ENCODE measurements around the gene GPR84.
A peak's percentile ranks its signal among the peaks of the same experiment; 100 is the strongest.

The GPR84 gene

DNA sequence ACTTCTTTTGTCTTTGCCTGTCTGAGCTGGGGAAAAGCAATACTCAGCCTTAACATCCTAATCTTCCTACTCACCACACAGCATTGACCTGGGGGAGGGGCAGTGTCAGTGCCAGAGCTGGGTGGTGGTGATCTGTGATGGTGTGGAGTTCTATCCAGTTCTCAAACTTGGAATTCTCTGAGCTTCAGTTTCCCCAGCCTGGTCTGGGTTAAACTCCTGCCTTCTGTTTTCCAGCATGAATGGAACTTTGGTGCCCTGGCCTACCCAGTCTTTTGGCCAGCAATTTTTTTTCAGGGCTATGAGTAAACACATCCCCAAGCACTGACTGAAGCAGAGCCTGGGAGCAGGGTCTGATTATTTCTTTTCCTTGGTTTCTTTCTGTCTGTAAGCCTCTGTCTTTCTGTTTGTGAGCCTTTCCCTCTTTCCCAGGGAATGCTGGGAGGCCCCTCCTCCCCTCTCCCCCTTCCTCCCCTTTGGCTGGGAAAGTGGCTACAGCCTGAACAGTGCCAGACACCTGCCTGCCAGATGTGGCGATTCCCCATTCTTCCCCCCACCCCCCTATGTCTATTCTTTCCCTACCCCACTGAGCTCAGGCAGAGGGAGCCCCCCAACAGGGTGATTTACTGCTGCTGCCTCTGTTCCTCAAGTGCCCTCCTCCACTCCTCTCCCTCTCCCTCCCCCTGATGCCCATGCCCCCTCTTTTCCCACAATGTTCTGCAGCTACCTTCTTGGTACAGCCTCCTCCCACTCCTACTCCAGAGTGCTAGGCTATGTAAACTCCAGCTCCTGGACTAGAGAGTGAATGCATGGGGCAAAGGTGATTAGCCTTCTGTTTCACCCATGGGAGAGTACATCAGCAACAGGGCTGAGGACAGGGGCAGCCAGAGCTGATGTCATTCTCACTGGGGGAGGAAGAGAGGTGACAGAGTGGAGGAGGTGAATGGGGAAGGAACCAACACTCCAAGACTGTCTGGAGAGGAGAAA is 11.1 kb downstream of the GPR84 start:
- TF ChIP-seq YY1 (IDR thresholded peaks at IDR 0.05; ENCODE audit: insufficient read depth, insufficient read length) (no peak), SUZ12 (IDR thresholded peaks at IDR 0.05; ENCODE audit: extremely low read depth, insufficient read depth, insufficient read length) (no peak), ZNF274 (IDR thresholded peaks at IDR 0.05; ENCODE audit: low read depth, low read length) (no peak)
- Histone ChIP-seq H3K36me3 (ENCODE audit: insufficient read depth, insufficient read length, low read length) (peaks cover 35% of the 10 kb centered on the region), H3K27me3 (ENCODE audit: insufficient read depth, insufficient read length) (no peaks in the 10 kb centered on the region), H3K4me1 (ENCODE audit: insufficient read depth, insufficient read length) (peaks cover 33% of the 10 kb centered on the region), H3K4me3 (ENCODE audit: insufficient read length, low read depth) (no peak overlapping the region), H3K9me3 (ENCODE audit: insufficient read depth, low read length) (no peaks in the 10 kb centered on the region), H3K9ac (ENCODE audit: insufficient read length, low read depth) (peak overlapping the region; percentile 38)
- DNase-seq (ENCODE audit: low read depth, low spot score) = no peak

DNA sequence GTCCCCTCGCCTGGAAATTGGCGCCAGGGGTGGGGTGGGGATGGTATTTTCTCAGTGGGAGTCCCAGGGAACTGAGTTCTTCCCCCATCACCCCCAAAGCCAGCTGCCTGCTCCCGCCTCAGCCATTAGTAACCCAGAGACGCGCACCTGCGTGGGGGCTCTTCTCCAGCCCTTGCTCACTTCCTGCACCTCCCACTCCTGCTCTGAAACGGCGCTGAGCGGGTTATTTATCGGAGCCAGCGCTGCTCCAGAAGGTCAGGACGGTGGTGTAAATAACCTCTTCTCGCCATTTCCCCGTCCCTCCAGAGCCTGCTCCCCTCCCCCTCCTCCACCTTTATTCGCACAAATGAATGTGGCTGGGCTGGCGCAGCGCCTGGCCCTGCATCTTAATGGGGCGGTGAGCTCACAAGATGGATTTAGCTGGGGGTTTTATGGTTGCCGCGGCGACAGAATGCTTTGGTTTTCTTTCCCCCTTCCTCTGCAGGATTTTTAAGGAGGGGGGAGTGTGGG is 12.2 kb downstream of the GPR84 start:
- H3K27me3 ChIP-seq (ENCODE audit: insufficient read depth, insufficient read length) = no peaks in the 10 kb centered on the region
- peak overlapping the region; percentile 58 for H3K9ac ChIP-seq (ENCODE audit: insufficient read length, low read depth)
- H3K9me3 ChIP-seq (ENCODE audit: insufficient read depth, low read length) = no peaks in the 10 kb centered on the region
- TF ChIP-seq ZNF274 (IDR thresholded peaks at IDR 0.05; ENCODE audit: low read depth, low read length) = no peak
- TF ChIP-seq YY1 (IDR thresholded peaks at IDR 0.05; ENCODE audit: insufficient read depth, insufficient read length) = peak; percentile 7
- TF ChIP-seq SUZ12 (IDR thresholded peaks at IDR 0.05; ENCODE audit: extremely low read depth, insufficient read depth, insufficient read length) = no peak
- DNase-seq (ENCODE audit: low read depth, low spot score) = peak; percentile 90
- peaks cover 26% of the 10 kb centered on the region for H3K4me1 ChIP-seq (ENCODE audit: insufficient read depth, insufficient read length)
- H3K4me3 ChIP-seq (ENCODE audit: insufficient read length, low read depth) = peak overlapping the region; percentile 13
- peaks cover 46% of the 10 kb centered on the region for H3K36me3 ChIP-seq (ENCODE audit: insufficient read depth, insufficient read length, low read length)

DNA sequence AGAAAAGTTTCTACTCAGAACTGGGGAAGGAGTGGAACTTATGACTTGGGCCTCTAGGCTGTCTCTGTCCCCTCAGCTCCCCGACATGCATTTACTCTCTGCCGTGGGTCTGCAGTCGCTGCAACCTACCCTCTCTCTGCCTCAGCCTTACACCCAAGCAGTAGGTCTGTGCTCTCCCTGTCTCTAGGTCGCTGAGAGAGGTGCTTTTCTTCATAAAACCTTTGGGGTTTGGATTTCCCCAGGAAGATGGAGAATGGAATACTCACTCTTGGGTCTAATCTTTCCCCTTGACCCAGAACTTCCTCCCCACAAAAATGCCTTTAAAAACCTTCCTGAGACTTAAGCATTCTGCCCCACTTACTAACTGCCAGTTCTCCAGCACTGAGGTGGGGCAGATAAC is 12.9 kb downstream of the GPR84 start:
- H3K4me3 ChIP-seq (ENCODE audit: insufficient read length, low read depth) = no peak overlapping the region
- TF ChIP-seq YY1 (IDR thresholded peaks at IDR 0.05; ENCODE audit: insufficient read depth, insufficient read length) (no peak), SUZ12 (IDR thresholded peaks at IDR 0.05; ENCODE audit: extremely low read depth, insufficient read depth, insufficient read length) (no peak), ZNF274 (IDR thresholded peaks at IDR 0.05; ENCODE audit: low read depth, low read length) (no peak)
- peaks cover 53% of the 10 kb centered on the region for H3K36me3 ChIP-seq (ENCODE audit: insufficient read depth, insufficient read length, low read length)
- H3K9ac ChIP-seq (ENCODE audit: insufficient read length, low read depth) = no peak overlapping the region
- no peaks in the 10 kb centered on the region for H3K27me3 ChIP-seq (ENCODE audit: insufficient read depth, insufficient read length)
- H3K4me1 ChIP-seq (ENCODE audit: insufficient read depth, insufficient read length) = peaks cover 23% of the 10 kb centered on the region
- DNase-seq (ENCODE audit: low read depth, low spot score) = no peak
- H3K9me3 ChIP-seq (ENCODE audit: insufficient read depth, low read length) = no peaks in the 10 kb centered on the region

- H3K36me3 ChIP-seq (ENCODE audit: insufficient read depth, insufficient read length, low read length) = peaks cover 57% of the 10 kb centered on the region
- H3K4me1 ChIP-seq (ENCODE audit: insufficient read depth, insufficient read length) = peaks cover 21% of the 10 kb centered on the region
- no peak overlapping the region for H3K9ac ChIP-seq (ENCODE audit: insufficient read length, low read depth)
- no peaks in the 10 kb centered on the region for H3K9me3 ChIP-seq (ENCODE audit: insufficient read depth, low read length)
- no peak for DNase-seq (ENCODE audit: low read depth, low spot score)
- no peak overlapping the region for H3K4me3 ChIP-seq (ENCODE audit: insufficient read length, low read depth)
- H3K27me3 ChIP-seq (ENCODE audit: insufficient read depth, insufficient read length) = no peaks in the 10 kb centered on the region
- TF ChIP-seq YY1 (IDR thresholded peaks at IDR 0.05; ENCODE audit: insufficient read depth, insufficient read length) (no peak), ZNF274 (IDR thresholded peaks at IDR 0.05; ENCODE audit: low read depth, low read length) (no peak), SUZ12 (IDR thresholded peaks at IDR 0.05; ENCODE audit: extremely low read depth, insufficient read depth, insufficient read length) (no peak)
Measured at GRCh38 chr12:54350743-54351142, 13.5 kb downstream of the GPR84 start.

GRCh38 chr12:54349679-54350078 is 14.6 kb downstream of the GPR84 start:
- H3K27me3 ChIP-seq (ENCODE audit: insufficient read depth, insufficient read length) = no peaks in the 10 kb centered on the region
- no peak overlapping the region for H3K9ac ChIP-seq (ENCODE audit: insufficient read length, low read depth)
- H3K4me1 ChIP-seq (ENCODE audit: insufficient read depth, insufficient read length) = peaks cover 14% of the 10 kb centered on the region
- no peak overlapping the region for H3K4me3 ChIP-seq (ENCODE audit: insufficient read length, low read depth)
- TF ChIP-seq ZNF274 (IDR thresholded peaks at IDR 0.05; ENCODE audit: low read depth, low read length) (no peak), YY1 (IDR thresholded peaks at IDR 0.05; ENCODE audit: insufficient read depth, insufficient read length) (no peak), SUZ12 (IDR thresholded peaks at IDR 0.05; ENCODE audit: extremely low read depth, insufficient read depth, insufficient read length) (no peak)
- DNase-seq (ENCODE audit: low read depth, low spot score) = no peak
- H3K36me3 ChIP-seq (ENCODE audit: insufficient read depth, insufficient read length, low read length) = peaks cover 67% of the 10 kb centered on the region
- no peaks in the 10 kb centered on the region for H3K9me3 ChIP-seq (ENCODE audit: insufficient read depth, low read length)

- Histone ChIP-seq H3K36me3 (ENCODE audit: insufficient read depth, insufficient read length, low read length) (peaks cover 69% of the 10 kb centered on the region), H3K27me3 (ENCODE audit: insufficient read depth, insufficient read length) (no peaks in the 10 kb centered on the region)
Measured at GRCh38 chr12:54349036-54349435, 15.2 kb downstream of the GPR84 start.

More at GRCh38 chr12:54349036-54349435, 15.2 kb downstream of the GPR84 start:
- no peak for DNase-seq (ENCODE audit: low read depth, low spot score)
- Histone ChIP-seq H3K4me3 (ENCODE audit: insufficient read length, low read depth) (no peak overlapping the region), H3K4me1 (ENCODE audit: insufficient read depth, insufficient read length) (peaks cover 14% of the 10 kb centered on the region), H3K9me3 (ENCODE audit: insufficient read depth, low read length) (no peaks in the 10 kb centered on the region), H3K9ac (ENCODE audit: insufficient read length, low read depth) (no peak overlapping the region)
- TF ChIP-seq ZNF274 (IDR thresholded peaks at IDR 0.05; ENCODE audit: low read depth, low read length) (no peak), SUZ12 (IDR thresholded peaks at IDR 0.05; ENCODE audit: extremely low read depth, insufficient read depth, insufficient read length) (no peak), YY1 (IDR thresholded peaks at IDR 0.05; ENCODE audit: insufficient read depth, insufficient read length) (no peak)

Measured in NT2/D1 (cell line).